B cell (primary cell): ENCODE data around the gene VPS9D1. TPM values are rescaled to one million over a fixed set of nuclear protein-coding genes. Genes with fewer than 3 reads are reported as not detected.

Experiments used
- ATAC-seq: fragments of 200-7000 bp; cut with Tn5 transposase; one replicate; pipeline ENCODE4 v1.10.0; 2021; ENCODE audit warnings: low read depth, mild to moderate bottlenecking, moderate number of reproducible peaks, moderate library complexity
- CTCF ChIA-PET: fragments of 350-600 bp; sonication (Branson Sonifier 250); formaldehyde crosslinking; loops from one replicate; lab custom pipeline; 2021; ENCODE audit warnings: antibody characterized with exemption, inconsistent platforms; lab: Charles Lee
- POLR2A ChIA-PET: fragments of 350-600 bp; sonication (Branson Sonifier 250); formaldehyde crosslinking; loops from one replicate; lab custom pipeline; 2021; ENCODE audit warnings: antibody characterized with exemption; lab: Charles Lee
- DNase-seq: peaks from one replicate; pipeline ENCODE4 v3.0.0; 2013
- H2AFZ ChIP-seq: 2 replicates; pipeline ENCODE4 v1.6.1; 2012; ENCODE audit warnings: mild to moderate bottlenecking, low read depth, low read length; ENCODE audit not compliant: insufficient read depth, poor library complexity, severe bottlenecking
- H3K27ac ChIP-seq, 2 donors: 1 replicate in 1 of 2; 2 replicates in 1 of 2; pipeline ENCODE4 v1.5.1; 2012 to 2013; ENCODE audit warnings: low read length in 2 of 2, mild to moderate bottlenecking in 2 of 2, moderate library complexity in 1 of 2
- H3K27me3 ChIP-seq, 4 experiments: fragments of 200-600 bp in 1 of 4; sonication (generic) in 1 of 4; replicated peaks in 1 of 4; 1 replicate in 2 of 4; 2 replicates in 2 of 4; pipeline versions ENCODE4 v1.6.1 to v1.7.0; 2013 to 2016; ENCODE audit warnings: low read length in 3 of 4, mild to moderate bottlenecking in 2 of 4, mixed read lengths in 1 of 4, moderate library complexity in 1 of 4; ENCODE audit not compliant: insufficient read depth in 4 of 4, control insufficient read depth in 3 of 4; ENCODE audit errors: control extremely low read depth in 1 of 4
- H3K36me3 ChIP-seq, 2 experiments: replicated peaks in 1 of 2; 1 replicate in 1 of 2; 2 replicates in 1 of 2; pipeline versions ENCODE4 v1.6.1 to v1.7.1; 2013; ENCODE audit warnings: low read length in 1 of 2; ENCODE audit not compliant: insufficient read depth in 2 of 2, control insufficient read depth in 1 of 2; ENCODE audit errors: control extremely low read depth in 1 of 2, extremely low read depth in 1 of 2
- H3K4me1 ChIP-seq, 2 donors: fragments of 200-600 bp in 1 of 2; sonication (generic) in 1 of 2; 1 replicate in 1 of 2; 2 replicates in 1 of 2; pipeline versions ENCODE4 v1.5.1 to v1.6.1; 2013 to 2017; ENCODE audit warnings: low read length in 2 of 2; ENCODE audit not compliant: control insufficient read depth in 2 of 2, insufficient read depth in 2 of 2
- H3K4me2 ChIP-seq: replicated peaks from 2 replicates; pipeline ENCODE3; 2012; ENCODE audit warnings: mild to moderate bottlenecking, low read depth, low read length; ENCODE audit not compliant: poor library complexity, severe bottlenecking
- H3K4me3 ChIP-seq, 5 experiments: fragments of 200-600 bp in 1 of 5; sonication (generic) in 1 of 5; 1 replicate in 3 of 5; 2 replicates in 2 of 5; pipeline versions ENCODE4 v1.5.1 to v1.7.0; 2011 to 2016; ENCODE audit warnings: low read length in 4 of 5, mild to moderate bottlenecking in 4 of 5, low read depth in 2 of 5, control low read depth in 1 of 5, moderate library complexity in 1 of 5; ENCODE audit not compliant: insufficient read depth in 1 of 5; ENCODE audit errors: control extremely low read depth in 1 of 5, extremely low read depth in 1 of 5
- H3K79me2 ChIP-seq: fragments of 200-600 bp; sonication (generic); one replicate; pipeline ENCODE4 v1.6.0; 2016; ENCODE audit warnings: low read length; ENCODE audit not compliant: control insufficient read depth, insufficient read depth
- H3K9ac ChIP-seq: fragments of 200-600 bp; sonication (generic); 2 replicates; pipeline ENCODE4 v1.6.1; 2017; ENCODE audit warnings: mild to moderate bottlenecking, low read length, moderate library complexity
- H3K9me3 ChIP-seq, 3 donors: one replicate each; pipeline versions ENCODE4 v1.6.1 to v1.7.1; 2013; ENCODE audit warnings: low read length in 2 of 3; ENCODE audit not compliant: control insufficient read depth in 2 of 3, insufficient read depth in 1 of 3; ENCODE audit errors: control extremely low read depth in 1 of 3
- H4K20me1 ChIP-seq: 2 replicates; pipeline ENCODE4 v1.6.0; 2012; ENCODE audit warnings: mild to moderate bottlenecking, low read length; ENCODE audit not compliant: insufficient read depth, control insufficient read depth, poor library complexity, severe bottlenecking
- H3K27ac Mint-ChIP-seq: one replicate; pipeline ENCODE4 v1.8.0; 2021; ENCODE audit warnings: mixed read lengths
- H3K27me3 Mint-ChIP-seq: one replicate; pipeline ENCODE4 v1.8.0; 2021; ENCODE audit warnings: mixed read lengths
- H3K4me1 Mint-ChIP-seq: one replicate; pipeline ENCODE4 v1.8.0; 2021; ENCODE audit warnings: mixed read lengths
- H3K4me3 Mint-ChIP-seq: one replicate; pipeline ENCODE4 v1.8.0; 2021; ENCODE audit warnings: mixed read lengths
- H3K9me3 Mint-ChIP-seq: one replicate; pipeline ENCODE4 v1.8.0; 2022; ENCODE audit warnings: mixed read lengths; ENCODE audit not compliant: insufficient read depth
- CTCF ChIP-seq: fragments of 200-600 bp; IDR thresholded peaks from one replicate; pipeline ENCODE4 v1.8.0; 2022; ENCODE audit warnings: antibody characterized with exemption, mild to moderate bottlenecking
- EZH2 ChIP-seq: IDR thresholded peaks from 2 replicates; pipeline ENCODE4 v1.6.1; 2012; ENCODE audit warnings: borderline replicate concordance, low read depth, mild to moderate bottlenecking, moderate library complexity, low read length; ENCODE audit not compliant: insufficient read depth, poor library complexity, severe bottlenecking
- WGBS: methylation state at CpG from one replicate; pipeline ENCODE4 v1.1.5; 2013; ENCODE audit warnings: missing lambda C conversion rate; ENCODE audit not compliant: insufficient coverage; 5-methylcytosine and 5-hydroxymethylcytosine counted together
- intact Hi-C: fragments of 100-400 bp; cut with micrococcal nuclease; formaldehyde crosslinking; loops from one replicate; pipeline ENCODE4 v1.10.0; 2022
- polyA plus RNA-seq: library from polyadenylated mRNA; depleted of rRNA; stranded (reverse); fragments of >200 nt; gene quantifications from 2 replicates; pipeline ENCODE4 v1.2.3, GENCODE V29; 2012
- total RNA-seq, 2 donors: library from RNA; stranded (reverse); fragments of 120-200 nt in 1 of 2; gene quantifications; 1 replicate in 1 of 2; 2 replicates in 1 of 2; pipeline versions ENCODE4 v1.2.3 to v1.2.4, GENCODE V29; 2013 to 2022

VPS9D1 gene
- total and polyA plus RNA-seq, 2 donors (not counting 1 experiment from before 2014, with no cell fraction given), result 14.6 to 24.0 TPM

GRCh38 chr16:89723279-89724250, 2.9 kb upstream of the VPS9D1 start:
- H3K9me3 ChIP-seq, result no peaks in the 10 kb centered on the region
- Mint-ChIP-seq H3K4me1 (peaks cover 30% of the 10 kb centered on the region), H3K27ac (peak overlapping the region; percentile 92), H3K9me3 (no peaks in the 10 kb centered on the region), H3K27me3 (no peaks in the 10 kb centered on the region), H3K4me3 (peak overlapping the region; percentile 88)
- peaks cover 27 to 34% of the 10 kb centered on the region in 2 donors for H3K4me1 ChIP-seq
- intact Hi-C loops, result loop anchor here (2.0 to 5.0 kb wide), 2 partner anchors 36 to 41 kb away; partner anchors contain the start of gene CDK10
- WGBS, result 87% methylated on average over 30 of the region's 30 CpGs
- ChIA-PET CTCF (interaction anchor here (1.0 to 2.5 kb wide), 4 partner anchors 11 to 70 kb away, joined by 3 to 8 read pairs (median 4); no protein-coding TSS in a partner anchor), POLR2A (no interaction called here)
- H2AFZ ChIP-seq, result no peak overlapping the region
- ATAC-seq, result no peak
- TF ChIP-seq CTCF (no peak), EZH2 (no peak)
- peak overlapping the region in 3 of 5 experiments; percentile 61 to 72 (median 65) for H3K4me3 ChIP-seq
- no peaks in the 10 kb centered on the region for H3K27me3 ChIP-seq
- H4K20me1 ChIP-seq, result peaks cover 57% of the 10 kb centered on the region
- no peak for DNase-seq
- H3K36me3 ChIP-seq, result peaks cover 0 to 43% of the 10 kb centered on the region in 2 experiments
- H3K27ac ChIP-seq, result peak overlapping the region in 1 of 2 donors; percentile 92
- peak overlapping the region; percentile 100 for H3K4me2 ChIP-seq
- H3K79me2 ChIP-seq, result peaks cover 67% of the 10 kb centered on the region
- H3K9ac ChIP-seq, result peak overlapping the region; percentile 86
